GM12865 (cell line): ENCODE results near the gene MAPKAPK3.
A peak's percentile ranks its signal among the peaks of the same experiment; 100 is the strongest.

ENCODE experiments used
- DNase-seq: peaks from one replicate; pipeline ENCODE4 v3.0.0; 2010; ENCODE audit warnings: low read depth
- H3K4me3 ChIP-seq: 2 replicates; pipeline ENCODE4 v1.5.1; 2011; ENCODE audit warnings: mild to moderate bottlenecking, low read depth, low read length, control low read depth
- TF ChIP-seq, protein P1 (sequence below): IDR thresholded peaks from 2 replicates; pipeline ENCODE4 v1.5.1; 2011; ENCODE audit warnings: low read length, control low read depth, low read depth, inconsistent platforms; ENCODE audit not compliant: insufficient read depth; ENCODE audit errors: missing control alignments

The MAPKAPK3 gene

GRCh38 chr3:50672656-50673055 is 55.7 kb downstream of the MAPKAPK3 start:
- H3K4me3 ChIP-seq: no peak overlapping the region
- no peak for DNase-seq
- TF ChIP-seq, protein P1, sequence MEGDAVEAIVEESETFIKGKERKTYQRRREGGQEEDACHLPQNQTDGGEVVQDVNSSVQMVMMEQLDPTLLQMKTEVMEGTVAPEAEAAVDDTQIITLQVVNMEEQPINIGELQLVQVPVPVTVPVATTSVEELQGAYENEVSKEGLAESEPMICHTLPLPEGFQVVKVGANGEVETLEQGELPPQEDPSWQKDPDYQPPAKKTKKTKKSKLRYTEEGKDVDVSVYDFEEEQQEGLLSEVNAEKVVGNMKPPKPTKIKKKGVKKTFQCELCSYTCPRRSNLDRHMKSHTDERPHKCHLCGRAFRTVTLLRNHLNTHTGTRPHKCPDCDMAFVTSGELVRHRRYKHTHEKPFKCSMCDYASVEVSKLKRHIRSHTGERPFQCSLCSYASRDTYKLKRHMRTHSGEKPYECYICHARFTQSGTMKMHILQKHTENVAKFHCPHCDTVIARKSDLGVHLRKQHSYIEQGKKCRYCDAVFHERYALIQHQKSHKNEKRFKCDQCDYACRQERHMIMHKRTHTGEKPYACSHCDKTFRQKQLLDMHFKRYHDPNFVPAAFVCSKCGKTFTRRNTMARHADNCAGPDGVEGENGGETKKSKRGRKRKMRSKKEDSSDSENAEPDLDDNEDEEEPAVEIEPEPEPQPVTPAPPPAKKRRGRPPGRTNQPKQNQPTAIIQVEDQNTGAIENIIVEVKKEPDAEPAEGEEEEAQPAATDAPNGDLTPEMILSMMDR: no peak

DNA sequence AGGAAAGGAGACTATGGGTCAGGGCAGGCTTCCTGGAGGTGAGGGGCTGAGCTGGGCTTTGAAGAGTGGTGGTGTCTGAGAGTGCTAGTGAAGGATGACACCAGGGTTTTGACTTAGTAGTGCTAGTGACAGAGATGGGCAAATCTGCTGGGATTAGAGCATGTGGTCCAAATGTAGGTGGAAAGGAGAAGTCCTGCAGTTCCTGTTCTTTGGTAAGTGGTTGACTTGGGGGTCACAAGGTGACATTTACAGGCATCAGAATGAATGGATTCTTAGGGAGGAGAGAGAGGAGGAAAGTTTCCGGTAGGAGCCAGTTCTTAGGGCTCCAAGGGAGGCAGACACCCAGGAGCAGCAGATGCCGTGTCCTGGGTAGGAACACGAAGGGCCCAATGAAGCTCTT is 57.0 kb downstream of the MAPKAPK3 start:
- no peak for DNase-seq
- TF ChIP-seq, protein P1: no peak
- H3K4me3 ChIP-seq: no peak overlapping the region

- no peak within 1 kb of the TSS for H3K4me3 ChIP-seq
- DNase-seq: peak; percentile 55
- TF ChIP-seq, protein P1: no peak
These were observed 57.6 kb downstream of the MAPKAPK3 start, which contains the start of gene DOCK3 for GRCh38 chr3:50674349-50675178. DOCK3 (plus strand) TSS chr3:50674927; CDS start chr3:50675264, 337 bp downstream.

- no peak for DNase-seq
- TF ChIP-seq, protein P1: peak; percentile 37
- no peak overlapping the region for H3K4me3 ChIP-seq
These were observed 58.5 kb downstream of the MAPKAPK3 start for GRCh38 chr3:50675179-50676030.

DNA sequence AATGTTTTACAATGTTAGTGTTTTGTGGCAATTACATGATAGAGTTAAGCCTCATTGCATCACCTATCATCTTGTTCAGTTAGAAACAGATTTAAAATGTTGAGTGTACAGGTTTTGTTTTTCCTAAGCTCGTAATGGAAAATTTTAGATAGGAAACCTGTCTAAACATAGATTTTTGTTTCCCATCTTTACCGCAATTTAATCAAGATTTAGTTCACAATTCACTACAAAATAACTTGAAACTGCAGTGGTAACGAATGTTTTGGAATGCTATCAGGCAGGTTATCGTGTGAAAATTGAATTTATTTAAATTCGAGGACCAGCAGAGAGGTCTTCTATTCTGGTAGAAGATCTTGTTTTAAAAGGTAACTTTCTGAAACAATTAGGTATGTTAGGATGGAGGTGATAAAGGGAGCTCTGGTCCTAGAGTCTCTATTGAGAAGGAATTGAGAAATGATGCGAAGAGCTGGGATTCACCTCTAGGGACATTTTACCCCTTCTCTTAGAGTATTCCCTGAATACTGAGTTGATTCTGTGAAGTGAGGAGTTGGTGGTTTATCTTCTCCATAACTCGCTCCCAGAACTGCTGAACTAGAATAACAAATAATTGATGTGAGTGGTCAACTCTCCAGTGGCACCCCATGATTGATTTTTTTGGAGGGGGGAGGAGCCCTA is 59.2 kb downstream of the MAPKAPK3 start:
- DNase-seq: no peak
- TF ChIP-seq, protein P1: no peak
- no peak overlapping the region for H3K4me3 ChIP-seq

DNA sequence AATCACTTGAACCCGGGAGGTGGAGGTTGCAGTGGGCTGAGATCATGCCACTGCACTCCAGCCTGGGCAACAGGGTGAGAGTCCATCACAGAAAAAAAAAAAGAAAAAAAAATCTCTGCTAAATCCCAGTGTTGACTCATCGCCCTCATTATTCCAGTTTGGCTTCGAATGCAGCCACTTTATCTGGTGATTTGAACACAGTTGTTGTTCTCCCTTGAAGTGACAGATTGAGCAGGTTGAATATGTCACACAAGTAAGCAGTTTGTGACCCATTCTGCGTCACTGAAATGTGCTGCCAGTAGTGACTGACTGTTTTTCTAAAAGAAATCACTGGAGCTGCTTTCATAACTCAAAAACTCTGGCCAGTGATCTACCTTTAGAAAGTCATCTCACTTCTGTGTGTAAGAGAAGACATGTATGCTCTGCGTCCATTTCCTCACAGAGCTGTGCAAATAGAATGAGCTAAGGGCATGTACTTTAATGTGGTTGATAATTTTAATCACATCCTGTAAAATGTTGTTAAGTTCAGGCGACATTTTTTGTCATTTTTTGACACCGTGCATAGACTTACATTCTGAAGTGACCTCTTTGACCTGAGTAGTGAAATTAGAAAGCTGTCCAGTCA is 70.3 kb downstream of the MAPKAPK3 start:
- no peak overlapping the region for H3K4me3 ChIP-seq
- DNase-seq: no peak
- TF ChIP-seq, protein P1: no peak
